Progenitor cell of endocrine pancreas (in vitro differentiated cells): ENCODE results near the gene OLFML1. TPM values are rescaled to one million over a fixed set of nuclear protein-coding genes. Genes with fewer than 3 reads are reported as not detected.

ENCODE experiments used
- DNase-seq: peaks from one replicate; pipeline ENCODE4 v3.0.0; 2021; ENCODE audit warnings: low spot score; ENCODE audit not compliant: unreplicated experiment
- H3K27ac Mint-ChIP-seq: 2 replicates; pipeline ENCODE4 v1.8.0; 2021; ENCODE audit warnings: mild to moderate bottlenecking, moderate library complexity, mixed read lengths
- H3K27me3 Mint-ChIP-seq: 2 replicates; pipeline ENCODE4 v1.8.0; 2021; ENCODE audit warnings: mixed read lengths
- H3K36me3 Mint-ChIP-seq: 2 replicates; pipeline ENCODE4 v1.8.0; 2022; ENCODE audit warnings: mixed read lengths; ENCODE audit not compliant: insufficient read depth
- H3K4me1 Mint-ChIP-seq: 2 replicates; pipeline ENCODE4 v1.8.0; 2021; ENCODE audit warnings: low read depth, mixed read lengths
- H3K4me3 Mint-ChIP-seq: 2 replicates; pipeline ENCODE4 v1.8.0; 2021; ENCODE audit warnings: low read depth, mild to moderate bottlenecking, moderate library complexity, mixed read lengths
- H3K9me3 Mint-ChIP-seq: 2 replicates; pipeline ENCODE4 v1.8.0; 2021; ENCODE audit warnings: low read depth, mixed read lengths
- CTCF ChIP-seq: fragments of 200-600 bp; sonication (generic); IDR thresholded peaks from one replicate; pipeline ENCODE4 v1.5.0; 2021; ENCODE audit warnings: antibody characterized with exemption, mild to moderate bottlenecking; ENCODE audit not compliant: unreplicated experiment
- total RNA-seq: library from RNA; stranded (reverse); gene quantifications from 2 replicates; pipeline ENCODE4 v1.2.1, GENCODE V29; 2021

Gene OLFML1
- total RNA-seq, 1 donor from 2014 or later, result not detected

DNA sequence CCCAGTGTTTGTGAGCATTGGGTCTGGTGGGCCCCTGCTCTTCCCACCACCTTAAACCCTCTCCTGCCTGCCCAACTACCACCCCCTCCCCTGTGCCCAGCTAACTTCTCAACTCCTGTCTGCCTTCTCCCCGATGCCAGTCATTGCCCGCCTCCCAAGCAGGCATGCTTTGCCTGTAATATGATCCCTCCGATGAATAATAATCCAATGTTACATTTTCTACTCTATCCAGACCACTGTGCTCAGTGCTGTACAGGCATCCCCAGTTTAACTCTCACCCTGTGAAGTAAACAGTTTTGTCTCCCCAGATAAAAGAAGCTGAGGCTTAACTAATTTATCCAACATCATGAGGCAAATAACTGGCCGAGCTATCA is 35.5 kb upstream of the OLFML1 start:
- Mint-ChIP-seq H3K36me3 (no peaks in the 10 kb centered on the region), H3K27me3 (no peaks in the 10 kb centered on the region), H3K4me3 (no peak overlapping the region), H3K4me1 (no peaks in the 10 kb centered on the region), H3K27ac (no peak overlapping the region), H3K9me3 (no peaks in the 10 kb centered on the region)
- no peak for DNase-seq
- no peak for TF ChIP-seq CTCF

DNA sequence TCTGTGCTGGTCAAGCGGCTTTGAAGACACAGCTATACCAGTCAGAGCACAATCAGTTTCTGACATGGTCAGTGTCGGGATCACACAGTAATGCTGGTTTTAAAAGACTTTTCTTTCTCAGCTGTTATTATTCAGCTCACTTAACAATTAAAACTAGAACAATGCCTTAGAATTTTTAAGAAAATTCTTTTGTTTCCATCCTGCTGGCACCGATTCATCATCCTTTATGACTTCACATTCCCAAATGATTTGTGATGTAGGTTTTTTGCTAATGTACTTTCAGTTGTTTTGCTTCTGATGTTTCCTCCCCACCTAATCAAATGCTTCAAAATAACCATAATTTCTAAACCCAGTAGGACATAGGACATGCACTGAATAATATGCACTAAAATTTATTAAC is 34.5 kb upstream of the OLFML1 start:
- no peak for DNase-seq
- Mint-ChIP-seq H3K9me3 (no peaks in the 10 kb centered on the region), H3K36me3 (no peaks in the 10 kb centered on the region), H3K4me1 (no peaks in the 10 kb centered on the region), H3K27ac (no peak overlapping the region), H3K27me3 (no peaks in the 10 kb centered on the region), H3K4me3 (no peak overlapping the region)
- TF ChIP-seq CTCF, result no peak

DNA sequence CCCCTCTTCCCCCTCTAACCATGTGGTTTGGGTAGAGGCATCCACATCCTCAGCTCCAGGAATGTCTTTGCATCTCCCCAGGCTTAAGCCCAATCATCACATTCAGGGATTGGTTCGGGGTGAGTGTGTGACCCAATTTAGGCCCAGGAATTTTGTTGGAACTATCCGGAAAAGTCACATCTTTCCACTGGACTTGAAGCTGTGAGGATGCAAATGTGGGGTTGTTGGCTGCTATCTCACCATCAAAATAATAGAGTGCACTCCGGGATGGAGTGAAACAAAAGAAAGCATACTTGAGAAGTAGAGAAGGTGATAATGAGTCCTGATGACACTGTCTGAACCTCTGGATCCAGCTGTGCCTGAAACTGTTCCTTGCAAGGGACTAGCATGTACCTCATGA is 33.8 kb upstream of the OLFML1 start:
- no peak for TF ChIP-seq CTCF
- Mint-ChIP-seq H3K27ac (no peak overlapping the region), H3K36me3 (no peaks in the 10 kb centered on the region), H3K9me3 (no peaks in the 10 kb centered on the region), H3K27me3 (no peaks in the 10 kb centered on the region), H3K4me1 (no peaks in the 10 kb centered on the region), H3K4me3 (no peak overlapping the region)
- DNase-seq, result no peak

DNA sequence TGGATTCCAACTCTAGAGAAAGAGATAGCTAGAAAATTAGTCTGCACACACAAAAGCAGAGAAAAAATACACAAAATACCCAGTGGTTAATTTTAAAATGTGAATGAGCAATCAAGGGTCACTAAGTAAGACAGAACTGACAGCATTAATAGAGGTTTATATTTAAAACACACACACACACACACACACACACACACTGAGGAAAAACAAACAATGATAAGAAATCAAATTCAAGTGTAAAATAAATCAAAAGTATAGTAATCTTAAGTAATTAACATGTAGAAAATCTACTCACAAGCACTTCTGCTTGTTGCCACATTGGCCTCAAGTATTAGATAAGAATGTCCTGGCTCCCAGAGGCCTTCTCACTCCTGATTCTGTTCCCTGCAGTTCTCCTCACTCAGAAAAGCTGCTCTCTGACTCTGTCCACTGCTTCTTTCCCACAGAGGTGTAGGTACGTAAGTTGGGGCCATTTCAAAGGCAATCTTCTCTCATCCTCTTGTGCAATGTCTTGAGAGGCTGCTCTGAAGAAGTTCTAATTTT is 33.3 kb upstream of the OLFML1 start:
- Mint-ChIP-seq H3K4me3 (no peak overlapping the region), H3K4me1 (no peaks in the 10 kb centered on the region), H3K27ac (no peak overlapping the region), H3K36me3 (no peaks in the 10 kb centered on the region), H3K9me3 (no peaks in the 10 kb centered on the region), H3K27me3 (no peaks in the 10 kb centered on the region)
- no peak for TF ChIP-seq CTCF
- DNase-seq, result no peak

DNA sequence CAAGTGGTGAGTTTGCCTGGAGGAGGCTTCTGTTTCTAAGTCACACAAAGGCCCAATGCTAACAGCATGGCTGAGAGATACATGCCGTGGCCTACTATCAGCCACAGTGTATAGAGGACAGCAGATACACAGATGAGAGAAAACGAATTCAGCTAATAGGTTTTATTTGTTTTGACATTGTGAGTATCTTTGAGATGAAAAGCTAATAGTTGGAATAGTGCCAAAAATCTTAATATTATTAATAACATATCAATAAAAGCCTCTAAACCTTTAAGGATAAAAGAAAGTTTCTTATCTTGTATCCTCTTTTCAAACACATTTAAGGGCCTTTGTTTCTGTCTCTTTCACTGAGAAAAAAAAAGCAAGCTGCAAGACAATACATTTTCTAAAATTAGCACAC is 30.5 kb upstream of the OLFML1 start:
- DNase-seq, result no peak
- Mint-ChIP-seq H3K27me3 (no peaks in the 10 kb centered on the region), H3K9me3 (no peaks in the 10 kb centered on the region), H3K36me3 (no peaks in the 10 kb centered on the region), H3K4me1 (no peaks in the 10 kb centered on the region), H3K27ac (no peak overlapping the region), H3K4me3 (no peak overlapping the region)
- TF ChIP-seq CTCF, result no peak
